ENCODE measurements around the gene CCNY.

CCNY gene

DNA sequence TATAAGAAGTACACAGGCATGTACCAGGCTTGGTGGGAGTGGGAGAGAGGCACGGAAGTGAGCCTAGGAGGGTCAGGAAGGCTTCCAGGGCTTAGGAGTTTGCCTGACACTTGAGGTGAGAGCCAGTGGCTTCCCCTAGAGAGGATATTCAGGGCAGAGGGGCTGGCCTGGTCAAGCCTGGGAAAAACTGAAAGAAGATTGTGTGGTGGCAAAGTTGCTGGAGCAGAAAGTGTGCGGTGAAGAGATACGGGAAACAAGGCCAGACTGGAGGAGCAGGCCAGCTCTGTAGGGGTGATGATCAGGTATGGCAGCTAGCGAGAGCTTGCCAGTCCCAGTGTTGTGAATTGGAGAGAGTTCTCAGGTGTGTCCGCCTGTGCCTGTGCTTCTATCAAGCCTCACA, 129.9 kb downstream of the CCNY start:
- TF ChIP-seq YY1 (IDR thresholded peaks at IDR 0.05; ENCODE audit: low read depth) (no peak), ZBTB7A (IDR thresholded peaks at IDR 0.05; ENCODE audit: low read depth) (no peak), RAD21 (IDR thresholded peaks at IDR 0.05; ENCODE audit: low read depth) (no peak), TEAD4 (IDR thresholded peaks at IDR 0.05) (no peak), TAF1 (IDR thresholded peaks at IDR 0.05; ENCODE audit: low read depth) (no peak), CEBPB (IDR thresholded peaks at IDR 0.05) (no peak), NFIC (IDR thresholded peaks at IDR 0.05) (no peak), FOXM1 (IDR thresholded peaks at IDR 0.05; ENCODE audit: borderline replicate concordance, low read depth) (no peak), CREB1 (IDR thresholded peaks at IDR 0.05; ENCODE audit: low read depth) (no peak), TCF12 (IDR thresholded peaks at IDR 0.05; ENCODE audit: low read depth) (no peak), EGR1 (IDR thresholded peaks at IDR 0.05) (no peak), EP300 (IDR thresholded peaks at IDR 0.05; ENCODE audit: borderline replicate concordance) (no peak)
- TF ChIP-seq, protein P1, sequence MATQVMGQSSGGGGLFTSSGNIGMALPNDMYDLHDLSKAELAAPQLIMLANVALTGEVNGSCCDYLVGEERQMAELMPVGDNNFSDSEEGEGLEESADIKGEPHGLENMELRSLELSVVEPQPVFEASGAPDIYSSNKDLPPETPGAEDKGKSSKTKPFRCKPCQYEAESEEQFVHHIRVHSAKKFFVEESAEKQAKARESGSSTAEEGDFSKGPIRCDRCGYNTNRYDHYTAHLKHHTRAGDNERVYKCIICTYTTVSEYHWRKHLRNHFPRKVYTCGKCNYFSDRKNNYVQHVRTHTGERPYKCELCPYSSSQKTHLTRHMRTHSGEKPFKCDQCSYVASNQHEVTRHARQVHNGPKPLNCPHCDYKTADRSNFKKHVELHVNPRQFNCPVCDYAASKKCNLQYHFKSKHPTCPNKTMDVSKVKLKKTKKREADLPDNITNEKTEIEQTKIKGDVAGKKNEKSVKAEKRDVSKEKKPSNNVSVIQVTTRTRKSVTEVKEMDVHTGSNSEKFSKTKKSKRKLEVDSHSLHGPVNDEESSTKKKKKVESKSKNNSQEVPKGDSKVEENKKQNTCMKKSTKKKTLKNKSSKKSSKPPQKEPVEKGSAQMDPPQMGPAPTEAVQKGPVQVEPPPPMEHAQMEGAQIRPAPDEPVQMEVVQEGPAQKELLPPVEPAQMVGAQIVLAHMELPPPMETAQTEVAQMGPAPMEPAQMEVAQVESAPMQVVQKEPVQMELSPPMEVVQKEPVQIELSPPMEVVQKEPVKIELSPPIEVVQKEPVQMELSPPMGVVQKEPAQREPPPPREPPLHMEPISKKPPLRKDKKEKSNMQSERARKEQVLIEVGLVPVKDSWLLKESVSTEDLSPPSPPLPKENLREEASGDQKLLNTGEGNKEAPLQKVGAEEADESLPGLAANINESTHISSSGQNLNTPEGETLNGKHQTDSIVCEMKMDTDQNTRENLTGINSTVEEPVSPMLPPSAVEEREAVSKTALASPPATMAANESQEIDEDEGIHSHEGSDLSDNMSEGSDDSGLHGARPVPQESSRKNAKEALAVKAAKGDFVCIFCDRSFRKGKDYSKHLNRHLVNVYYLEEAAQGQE (IDR thresholded peaks at IDR 0.05; ENCODE audit: low read depth) = no peak
- TF ChIP-seq, protein P2, sequence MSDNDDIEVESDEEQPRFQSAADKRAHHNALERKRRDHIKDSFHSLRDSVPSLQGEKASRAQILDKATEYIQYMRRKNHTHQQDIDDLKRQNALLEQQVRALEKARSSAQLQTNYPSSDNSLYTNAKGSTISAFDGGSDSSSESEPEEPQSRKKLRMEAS (IDR thresholded peaks at IDR 0.05) = no peak
- TF ChIP-seq, protein P3, sequence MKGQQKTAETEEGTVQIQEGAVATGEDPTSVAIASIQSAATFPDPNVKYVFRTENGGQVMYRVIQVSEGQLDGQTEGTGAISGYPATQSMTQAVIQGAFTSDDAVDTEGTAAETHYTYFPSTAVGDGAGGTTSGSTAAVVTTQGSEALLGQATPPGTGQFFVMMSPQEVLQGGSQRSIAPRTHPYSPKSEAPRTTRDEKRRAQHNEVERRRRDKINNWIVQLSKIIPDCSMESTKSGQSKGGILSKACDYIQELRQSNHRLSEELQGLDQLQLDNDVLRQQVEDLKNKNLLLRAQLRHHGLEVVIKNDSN (IDR thresholded peaks at IDR 0.05) = no peak

DNA sequence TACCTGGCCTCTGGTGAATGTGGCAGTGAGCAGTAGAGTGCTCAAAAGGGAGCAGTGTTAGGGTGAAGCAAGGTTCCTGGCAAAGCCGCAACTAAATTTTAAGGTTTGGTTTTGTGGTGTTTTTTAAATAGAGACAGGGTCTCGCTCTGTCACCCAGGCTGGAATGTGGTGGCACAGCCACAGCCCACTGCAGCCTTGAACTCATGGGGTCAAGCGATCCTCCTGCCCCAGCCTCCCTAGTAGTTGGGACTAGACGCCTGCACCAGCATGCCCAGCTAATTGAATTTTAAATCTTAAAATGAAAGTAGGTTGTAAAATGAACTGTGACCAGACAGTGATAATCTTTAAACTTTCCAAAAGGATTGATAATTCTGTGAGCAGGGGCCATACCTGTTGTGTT, 130.4 kb downstream of the CCNY start:
- TF ChIP-seq TEAD4 (IDR thresholded peaks at IDR 0.05) (no peak), FOXM1 (IDR thresholded peaks at IDR 0.05; ENCODE audit: borderline replicate concordance, low read depth) (no peak), ZBTB7A (IDR thresholded peaks at IDR 0.05; ENCODE audit: low read depth) (no peak), CEBPB (IDR thresholded peaks at IDR 0.05) (no peak), EGR1 (IDR thresholded peaks at IDR 0.05) (no peak), YY1 (IDR thresholded peaks at IDR 0.05; ENCODE audit: low read depth) (no peak), EP300 (IDR thresholded peaks at IDR 0.05; ENCODE audit: borderline replicate concordance) (no peak), RAD21 (IDR thresholded peaks at IDR 0.05; ENCODE audit: low read depth) (no peak), NFIC (IDR thresholded peaks at IDR 0.05) (no peak), TCF12 (IDR thresholded peaks at IDR 0.05; ENCODE audit: low read depth) (no peak), TAF1 (IDR thresholded peaks at IDR 0.05; ENCODE audit: low read depth) (no peak), CREB1 (IDR thresholded peaks at IDR 0.05; ENCODE audit: low read depth) (no peak)
- TF ChIP-seq, protein P3 (IDR thresholded peaks at IDR 0.05) = no peak
- TF ChIP-seq, protein P1 (IDR thresholded peaks at IDR 0.05; ENCODE audit: low read depth) = no peak
- TF ChIP-seq, protein P2 (IDR thresholded peaks at IDR 0.05) = no peak

DNA sequence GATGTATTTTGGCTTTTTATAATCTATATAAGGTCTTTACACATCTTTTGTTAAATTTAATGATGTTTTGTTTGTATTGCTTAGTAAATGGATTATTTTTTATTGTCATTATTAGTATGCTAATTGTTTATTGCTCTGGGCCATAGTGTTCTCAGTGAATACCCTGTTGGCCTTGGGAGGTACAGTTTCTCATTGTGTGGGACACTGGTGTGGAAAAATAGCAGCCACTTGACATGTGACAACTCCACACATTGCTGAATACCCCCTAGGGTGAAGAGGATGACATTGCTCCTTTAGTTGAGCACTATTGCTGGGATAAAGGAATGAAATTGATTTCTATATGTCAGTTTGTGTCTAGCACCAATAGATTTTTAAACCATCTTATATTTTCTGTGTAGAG, 130.9 kb downstream of the CCNY start:
- TF ChIP-seq TAF1 (IDR thresholded peaks at IDR 0.05; ENCODE audit: low read depth) (no peak), NFIC (IDR thresholded peaks at IDR 0.05) (no peak), TEAD4 (IDR thresholded peaks at IDR 0.05) (no peak), ZBTB7A (IDR thresholded peaks at IDR 0.05; ENCODE audit: low read depth) (no peak), TCF12 (IDR thresholded peaks at IDR 0.05; ENCODE audit: low read depth) (no peak), YY1 (IDR thresholded peaks at IDR 0.05; ENCODE audit: low read depth) (no peak), EGR1 (IDR thresholded peaks at IDR 0.05) (no peak), CEBPB (IDR thresholded peaks at IDR 0.05) (no peak), RAD21 (IDR thresholded peaks at IDR 0.05; ENCODE audit: low read depth) (no peak), FOXM1 (IDR thresholded peaks at IDR 0.05; ENCODE audit: borderline replicate concordance, low read depth) (no peak), EP300 (IDR thresholded peaks at IDR 0.05; ENCODE audit: borderline replicate concordance) (no peak), CREB1 (IDR thresholded peaks at IDR 0.05; ENCODE audit: low read depth) (no peak)
- TF ChIP-seq, protein P2 (IDR thresholded peaks at IDR 0.05) = no peak
- TF ChIP-seq, protein P1 (IDR thresholded peaks at IDR 0.05; ENCODE audit: low read depth) = no peak
- TF ChIP-seq, protein P3 (IDR thresholded peaks at IDR 0.05) = no peak

Measured in Ishikawa (cell line).